ENCODE measurements around the gene TMEM151B.

DNA sequence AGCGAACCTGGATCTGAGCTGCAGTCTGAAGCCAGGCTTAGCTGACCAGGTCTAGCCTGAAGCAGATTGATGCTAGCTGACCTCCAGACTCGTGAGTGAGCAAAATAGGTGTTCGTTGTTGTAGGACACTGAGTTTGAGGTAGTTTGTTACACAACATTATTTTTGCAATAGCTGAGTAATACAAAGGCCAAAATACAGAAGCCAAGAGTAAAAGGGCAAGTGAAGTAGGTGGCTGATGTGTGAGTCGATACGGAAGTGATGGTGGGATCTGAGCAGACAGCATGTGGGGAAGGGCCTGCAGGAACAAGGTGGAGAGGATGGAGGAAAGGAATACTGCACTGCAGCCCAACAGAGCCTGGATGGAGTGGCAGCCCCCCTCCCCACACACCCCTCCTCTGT is 63.7 kb downstream of the TMEM151B start:
- TF ChIP-seq, protein P1, sequence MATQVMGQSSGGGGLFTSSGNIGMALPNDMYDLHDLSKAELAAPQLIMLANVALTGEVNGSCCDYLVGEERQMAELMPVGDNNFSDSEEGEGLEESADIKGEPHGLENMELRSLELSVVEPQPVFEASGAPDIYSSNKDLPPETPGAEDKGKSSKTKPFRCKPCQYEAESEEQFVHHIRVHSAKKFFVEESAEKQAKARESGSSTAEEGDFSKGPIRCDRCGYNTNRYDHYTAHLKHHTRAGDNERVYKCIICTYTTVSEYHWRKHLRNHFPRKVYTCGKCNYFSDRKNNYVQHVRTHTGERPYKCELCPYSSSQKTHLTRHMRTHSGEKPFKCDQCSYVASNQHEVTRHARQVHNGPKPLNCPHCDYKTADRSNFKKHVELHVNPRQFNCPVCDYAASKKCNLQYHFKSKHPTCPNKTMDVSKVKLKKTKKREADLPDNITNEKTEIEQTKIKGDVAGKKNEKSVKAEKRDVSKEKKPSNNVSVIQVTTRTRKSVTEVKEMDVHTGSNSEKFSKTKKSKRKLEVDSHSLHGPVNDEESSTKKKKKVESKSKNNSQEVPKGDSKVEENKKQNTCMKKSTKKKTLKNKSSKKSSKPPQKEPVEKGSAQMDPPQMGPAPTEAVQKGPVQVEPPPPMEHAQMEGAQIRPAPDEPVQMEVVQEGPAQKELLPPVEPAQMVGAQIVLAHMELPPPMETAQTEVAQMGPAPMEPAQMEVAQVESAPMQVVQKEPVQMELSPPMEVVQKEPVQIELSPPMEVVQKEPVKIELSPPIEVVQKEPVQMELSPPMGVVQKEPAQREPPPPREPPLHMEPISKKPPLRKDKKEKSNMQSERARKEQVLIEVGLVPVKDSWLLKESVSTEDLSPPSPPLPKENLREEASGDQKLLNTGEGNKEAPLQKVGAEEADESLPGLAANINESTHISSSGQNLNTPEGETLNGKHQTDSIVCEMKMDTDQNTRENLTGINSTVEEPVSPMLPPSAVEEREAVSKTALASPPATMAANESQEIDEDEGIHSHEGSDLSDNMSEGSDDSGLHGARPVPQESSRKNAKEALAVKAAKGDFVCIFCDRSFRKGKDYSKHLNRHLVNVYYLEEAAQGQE (IDR thresholded peaks at IDR 0.05; ENCODE audit: low read depth, low read length), result no peak
- TF ChIP-seq POLR2AphosphoS5 (IDR thresholded peaks at IDR 0.05; ENCODE audit: low read depth, low read length) (no peak), EZH2phosphoT487 (IDR thresholded peaks at IDR 0.05; ENCODE audit: borderline replicate concordance, low read depth) (no peak), USF1 (IDR thresholded peaks at IDR 0.05; ENCODE audit: borderline replicate concordance, low read depth) (no peak), GABPA (IDR thresholded peaks at IDR 0.05; ENCODE audit: low read depth) (no peak), CHD2 (IDR thresholded peaks at IDR 0.05; ENCODE audit: low read length, partially characterized antibody) (no peak), EP300 (IDR thresholded peaks at IDR 0.05; ENCODE audit: borderline replicate concordance in 1 of 2, low read depth in 1 of 2, low read length in 1 of 2) (no peak), FOXM1 (IDR thresholded peaks at IDR 0.05; ENCODE audit: low read depth) (no peak), SIN3A (IDR thresholded peaks at IDR 0.05; ENCODE audit: borderline replicate concordance, low read depth, low read length) (no peak), RCOR1 (IDR thresholded peaks at IDR 0.05; ENCODE audit: low read length) (no peak), TCF12 (IDR thresholded peaks at IDR 0.05) (no peak)
- TF ChIP-seq, protein P2, sequence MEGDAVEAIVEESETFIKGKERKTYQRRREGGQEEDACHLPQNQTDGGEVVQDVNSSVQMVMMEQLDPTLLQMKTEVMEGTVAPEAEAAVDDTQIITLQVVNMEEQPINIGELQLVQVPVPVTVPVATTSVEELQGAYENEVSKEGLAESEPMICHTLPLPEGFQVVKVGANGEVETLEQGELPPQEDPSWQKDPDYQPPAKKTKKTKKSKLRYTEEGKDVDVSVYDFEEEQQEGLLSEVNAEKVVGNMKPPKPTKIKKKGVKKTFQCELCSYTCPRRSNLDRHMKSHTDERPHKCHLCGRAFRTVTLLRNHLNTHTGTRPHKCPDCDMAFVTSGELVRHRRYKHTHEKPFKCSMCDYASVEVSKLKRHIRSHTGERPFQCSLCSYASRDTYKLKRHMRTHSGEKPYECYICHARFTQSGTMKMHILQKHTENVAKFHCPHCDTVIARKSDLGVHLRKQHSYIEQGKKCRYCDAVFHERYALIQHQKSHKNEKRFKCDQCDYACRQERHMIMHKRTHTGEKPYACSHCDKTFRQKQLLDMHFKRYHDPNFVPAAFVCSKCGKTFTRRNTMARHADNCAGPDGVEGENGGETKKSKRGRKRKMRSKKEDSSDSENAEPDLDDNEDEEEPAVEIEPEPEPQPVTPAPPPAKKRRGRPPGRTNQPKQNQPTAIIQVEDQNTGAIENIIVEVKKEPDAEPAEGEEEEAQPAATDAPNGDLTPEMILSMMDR (IDR thresholded peaks at IDR 0.05), result no peak
